ENCODE results near the gene UBA6. TPM values are rescaled to one million over a fixed set of nuclear protein-coding genes. Genes with fewer than 3 reads are reported as not detected.

UBA6 gene
- total and polyA plus RNA-seq, 9 of the 15 experiments (the other 6 are each of a cell fraction or from before 2014, with no cell fraction given), result 22.9 to 139 (median 94.6) TPM

DNA sequence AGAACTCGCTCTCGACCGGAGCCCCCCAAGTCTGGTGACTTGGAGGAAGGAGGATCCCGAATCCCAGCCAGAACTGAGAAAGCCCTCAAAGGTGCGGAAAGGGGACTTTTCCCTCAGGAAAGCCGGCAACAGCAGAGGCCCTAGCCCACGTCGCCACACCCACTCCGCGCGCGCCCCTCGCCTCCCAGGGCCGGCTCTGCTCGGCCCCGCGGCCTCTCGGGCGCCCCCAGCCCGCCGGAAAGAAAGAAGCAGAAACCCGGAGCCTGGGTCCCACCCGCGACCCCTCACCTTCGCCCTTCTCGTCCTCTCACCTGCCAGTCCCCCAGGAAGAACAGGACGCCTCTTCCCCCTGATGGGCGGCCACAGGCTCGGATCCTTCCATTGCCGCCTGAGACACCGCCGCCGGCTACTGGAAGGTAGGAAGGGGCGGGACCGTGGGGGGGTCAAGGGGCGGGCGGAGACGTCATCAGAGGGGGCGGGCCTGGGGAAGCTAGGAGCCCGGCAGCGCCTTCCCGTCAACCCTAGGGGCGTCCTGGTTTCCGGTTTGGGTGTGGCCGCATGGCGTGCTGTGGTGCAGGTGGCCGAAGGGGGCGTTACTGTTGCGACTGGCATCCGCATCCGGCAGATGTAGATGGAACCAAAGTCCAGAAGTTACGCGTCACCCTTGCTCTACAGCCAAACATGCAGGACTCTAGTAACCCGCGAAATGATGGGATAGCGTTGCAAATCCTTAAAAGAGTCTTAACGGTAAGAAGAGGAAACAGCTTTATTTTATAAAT is at the start of gene UBA6 (continued):
- TF ChIP-seq, protein P1, sequence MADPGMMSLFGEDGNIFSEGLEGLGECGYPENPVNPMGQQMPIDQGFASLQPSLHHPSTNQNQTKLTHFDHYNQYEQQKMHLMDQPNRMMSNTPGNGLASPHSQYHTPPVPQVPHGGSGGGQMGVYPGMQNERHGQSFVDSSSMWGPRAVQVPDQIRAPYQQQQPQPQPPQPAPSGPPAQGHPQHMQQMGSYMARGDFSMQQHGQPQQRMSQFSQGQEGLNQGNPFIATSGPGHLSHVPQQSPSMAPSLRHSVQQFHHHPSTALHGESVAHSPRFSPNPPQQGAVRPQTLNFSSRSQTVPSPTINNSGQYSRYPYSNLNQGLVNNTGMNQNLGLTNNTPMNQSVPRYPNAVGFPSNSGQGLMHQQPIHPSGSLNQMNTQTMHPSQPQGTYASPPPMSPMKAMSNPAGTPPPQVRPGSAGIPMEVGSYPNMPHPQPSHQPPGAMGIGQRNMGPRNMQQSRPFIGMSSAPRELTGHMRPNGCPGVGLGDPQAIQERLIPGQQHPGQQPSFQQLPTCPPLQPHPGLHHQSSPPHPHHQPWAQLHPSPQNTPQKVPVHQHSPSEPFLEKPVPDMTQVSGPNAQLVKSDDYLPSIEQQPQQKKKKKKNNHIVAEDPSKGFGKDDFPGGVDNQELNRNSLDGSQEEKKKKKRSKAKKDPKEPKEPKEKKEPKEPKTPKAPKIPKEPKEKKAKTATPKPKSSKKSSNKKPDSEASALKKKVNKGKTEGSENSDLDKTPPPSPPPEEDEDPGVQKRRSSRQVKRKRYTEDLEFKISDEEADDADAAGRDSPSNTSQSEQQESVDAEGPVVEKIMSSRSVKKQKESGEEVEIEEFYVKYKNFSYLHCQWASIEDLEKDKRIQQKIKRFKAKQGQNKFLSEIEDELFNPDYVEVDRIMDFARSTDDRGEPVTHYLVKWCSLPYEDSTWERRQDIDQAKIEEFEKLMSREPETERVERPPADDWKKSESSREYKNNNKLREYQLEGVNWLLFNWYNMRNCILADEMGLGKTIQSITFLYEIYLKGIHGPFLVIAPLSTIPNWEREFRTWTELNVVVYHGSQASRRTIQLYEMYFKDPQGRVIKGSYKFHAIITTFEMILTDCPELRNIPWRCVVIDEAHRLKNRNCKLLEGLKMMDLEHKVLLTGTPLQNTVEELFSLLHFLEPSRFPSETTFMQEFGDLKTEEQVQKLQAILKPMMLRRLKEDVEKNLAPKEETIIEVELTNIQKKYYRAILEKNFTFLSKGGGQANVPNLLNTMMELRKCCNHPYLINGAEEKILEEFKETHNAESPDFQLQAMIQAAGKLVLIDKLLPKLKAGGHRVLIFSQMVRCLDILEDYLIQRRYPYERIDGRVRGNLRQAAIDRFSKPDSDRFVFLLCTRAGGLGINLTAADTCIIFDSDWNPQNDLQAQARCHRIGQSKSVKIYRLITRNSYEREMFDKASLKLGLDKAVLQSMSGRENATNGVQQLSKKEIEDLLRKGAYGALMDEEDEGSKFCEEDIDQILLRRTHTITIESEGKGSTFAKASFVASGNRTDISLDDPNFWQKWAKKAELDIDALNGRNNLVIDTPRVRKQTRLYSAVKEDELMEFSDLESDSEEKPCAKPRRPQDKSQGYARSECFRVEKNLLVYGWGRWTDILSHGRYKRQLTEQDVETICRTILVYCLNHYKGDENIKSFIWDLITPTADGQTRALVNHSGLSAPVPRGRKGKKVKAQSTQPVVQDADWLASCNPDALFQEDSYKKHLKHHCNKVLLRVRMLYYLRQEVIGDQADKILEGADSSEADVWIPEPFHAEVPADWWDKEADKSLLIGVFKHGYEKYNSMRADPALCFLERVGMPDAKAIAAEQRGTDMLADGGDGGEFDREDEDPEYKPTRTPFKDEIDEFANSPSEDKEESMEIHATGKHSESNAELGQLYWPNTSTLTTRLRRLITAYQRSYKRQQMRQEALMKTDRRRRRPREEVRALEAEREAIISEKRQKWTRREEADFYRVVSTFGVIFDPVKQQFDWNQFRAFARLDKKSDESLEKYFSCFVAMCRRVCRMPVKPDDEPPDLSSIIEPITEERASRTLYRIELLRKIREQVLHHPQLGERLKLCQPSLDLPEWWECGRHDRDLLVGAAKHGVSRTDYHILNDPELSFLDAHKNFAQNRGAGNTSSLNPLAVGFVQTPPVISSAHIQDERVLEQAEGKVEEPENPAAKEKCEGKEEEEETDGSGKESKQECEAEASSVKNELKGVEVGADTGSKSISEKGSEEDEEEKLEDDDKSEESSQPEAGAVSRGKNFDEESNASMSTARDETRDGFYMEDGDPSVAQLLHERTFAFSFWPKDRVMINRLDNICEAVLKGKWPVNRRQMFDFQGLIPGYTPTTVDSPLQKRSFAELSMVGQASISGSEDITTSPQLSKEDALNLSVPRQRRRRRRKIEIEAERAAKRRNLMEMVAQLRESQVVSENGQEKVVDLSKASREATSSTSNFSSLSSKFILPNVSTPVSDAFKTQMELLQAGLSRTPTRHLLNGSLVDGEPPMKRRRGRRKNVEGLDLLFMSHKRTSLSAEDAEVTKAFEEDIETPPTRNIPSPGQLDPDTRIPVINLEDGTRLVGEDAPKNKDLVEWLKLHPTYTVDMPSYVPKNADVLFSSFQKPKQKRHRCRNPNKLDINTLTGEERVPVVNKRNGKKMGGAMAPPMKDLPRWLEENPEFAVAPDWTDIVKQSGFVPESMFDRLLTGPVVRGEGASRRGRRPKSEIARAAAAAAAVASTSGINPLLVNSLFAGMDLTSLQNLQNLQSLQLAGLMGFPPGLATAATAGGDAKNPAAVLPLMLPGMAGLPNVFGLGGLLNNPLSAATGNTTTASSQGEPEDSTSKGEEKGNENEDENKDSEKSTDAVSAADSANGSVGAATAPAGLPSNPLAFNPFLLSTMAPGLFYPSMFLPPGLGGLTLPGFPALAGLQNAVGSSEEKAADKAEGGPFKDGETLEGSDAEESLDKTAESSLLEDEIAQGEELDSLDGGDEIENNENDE (IDR thresholded peaks at IDR 0.05; ENCODE audit: low read depth, low read length), result no peak
- TF ChIP-seq GATAD2B (IDR thresholded peaks at IDR 0.05; ENCODE audit: borderline replicate concordance), result no peak
- TF ChIP-seq ELF1 (tag; IDR thresholded peaks at IDR 0.05), result peak; percentile 87
- no peak for TF ChIP-seq ZNF140 (CRISPR knock-in tag; IDR thresholded peaks at IDR 0.05)
- TF ChIP-seq, protein P2, sequence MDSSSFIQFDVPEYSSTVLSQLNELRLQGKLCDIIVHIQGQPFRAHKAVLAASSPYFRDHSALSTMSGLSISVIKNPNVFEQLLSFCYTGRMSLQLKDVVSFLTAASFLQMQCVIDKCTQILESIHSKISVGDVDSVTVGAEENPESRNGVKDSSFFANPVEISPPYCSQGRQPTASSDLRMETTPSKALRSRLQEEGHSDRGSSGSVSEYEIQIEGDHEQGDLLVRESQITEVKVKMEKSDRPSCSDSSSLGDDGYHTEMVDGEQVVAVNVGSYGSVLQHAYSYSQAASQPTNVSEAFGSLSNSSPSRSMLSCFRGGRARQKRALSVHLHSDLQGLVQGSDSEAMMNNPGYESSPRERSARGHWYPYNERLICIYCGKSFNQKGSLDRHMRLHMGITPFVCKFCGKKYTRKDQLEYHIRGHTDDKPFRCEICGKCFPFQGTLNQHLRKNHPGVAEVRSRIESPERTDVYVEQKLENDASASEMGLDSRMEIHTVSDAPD (CRISPR knock-in tag; IDR thresholded peaks at IDR 0.05), result no peak
- no peak for TF ChIP-seq BRCA1 (IDR thresholded peaks at IDR 0.05)
- TF ChIP-seq BRCA1 (CRISPR knock-in tag; IDR thresholded peaks at IDR 0.05), result no peak
- TF ChIP-seq NFRKB (IDR thresholded peaks at IDR 0.05; ENCODE audit: low read depth), result 0 out of 2 replicates have a peak, but pooled peaks have one; percentile 57
- peak; percentile 44 to 92; a peak in 2 of 4 replicates for TF ChIP-seq SIN3A (IDR thresholded peaks at IDR 0.05; ENCODE audit: borderline replicate concordance in 2 of 2, control insufficient read depth in 1 of 2, low read depth in 2 of 2, low read length in 2 of 2)
- TF ChIP-seq, protein P3, sequence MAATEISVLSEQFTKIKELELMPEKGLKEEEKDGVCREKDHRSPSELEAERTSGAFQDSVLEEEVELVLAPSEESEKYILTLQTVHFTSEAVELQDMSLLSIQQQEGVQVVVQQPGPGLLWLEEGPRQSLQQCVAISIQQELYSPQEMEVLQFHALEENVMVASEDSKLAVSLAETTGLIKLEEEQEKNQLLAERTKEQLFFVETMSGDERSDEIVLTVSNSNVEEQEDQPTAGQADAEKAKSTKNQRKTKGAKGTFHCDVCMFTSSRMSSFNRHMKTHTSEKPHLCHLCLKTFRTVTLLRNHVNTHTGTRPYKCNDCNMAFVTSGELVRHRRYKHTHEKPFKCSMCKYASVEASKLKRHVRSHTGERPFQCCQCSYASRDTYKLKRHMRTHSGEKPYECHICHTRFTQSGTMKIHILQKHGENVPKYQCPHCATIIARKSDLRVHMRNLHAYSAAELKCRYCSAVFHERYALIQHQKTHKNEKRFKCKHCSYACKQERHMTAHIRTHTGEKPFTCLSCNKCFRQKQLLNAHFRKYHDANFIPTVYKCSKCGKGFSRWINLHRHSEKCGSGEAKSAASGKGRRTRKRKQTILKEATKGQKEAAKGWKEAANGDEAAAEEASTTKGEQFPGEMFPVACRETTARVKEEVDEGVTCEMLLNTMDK (IDR thresholded peaks at IDR 0.05; ENCODE audit: borderline replicate concordance, insufficient read depth, low read depth, low read length, poor library complexity, severe bottlenecking), result peak; percentile 71
- TF ChIP-seq HNRNPK (IDR thresholded peaks at IDR 0.05; ENCODE audit: low read depth, low read length, poor library complexity, severe bottlenecking), result no peak

Data from K562 (cell line).